SU-DHL-6 (cell line): ENCODE results near the gene COL13A1.

Source experiments
- H2AFZ ChIP-seq: fragments of 200-600 bp; sonication (generic); 2 replicates; pipeline ENCODE4 v1.6.1; 2014; ENCODE audit warnings: low read depth, mild to moderate bottlenecking, moderate library complexity, mixed read lengths, antibody characterized with exemption, low read length; ENCODE audit not compliant: severe bottlenecking
- H3F3A ChIP-seq: fragments of 200-600 bp; shearing (Covaris generic); 2 replicates; pipeline ENCODE4 v1.6.0; 2016; ENCODE audit warnings: antibody characterized with exemption, mild to moderate bottlenecking; ENCODE audit not compliant: insufficient read depth
- H3K27ac ChIP-seq: fragments of 200-600 bp; sonication (generic); 2 replicates; pipeline ENCODE4 v1.5.1; 2016; ENCODE audit warnings: low read depth, mild to moderate bottlenecking, low read length, moderate library complexity, mixed read lengths
- H3K27me3 ChIP-seq: fragments of 200-600 bp; sonication (generic), shearing (Covaris generic); 2 replicates; pipeline ENCODE4 v1.6.0; 2014; ENCODE audit warnings: mild to moderate bottlenecking, low read length
- H3K36me3 ChIP-seq: fragments of 200-600 bp; sonication (generic); 2 replicates; pipeline ENCODE4 v1.6.1; 2014; ENCODE audit warnings: mild to moderate bottlenecking, low read length, mixed read lengths
- H3K4me2 ChIP-seq: fragments of 300-600, 200-600 bp; shearing (Covaris generic), sonication (generic); 2 replicates; pipeline ENCODE4 v1.6.0; 2014; ENCODE audit warnings: low read length, low read depth, mild to moderate bottlenecking; ENCODE audit not compliant: poor library complexity, severe bottlenecking
- H3K4me3 ChIP-seq: fragments of 200-600 bp; sonication (generic); 2 replicates; pipeline ENCODE4 v1.5.1; 2014; ENCODE audit warnings: antibody characterized with exemption, low read length, mild to moderate bottlenecking, mixed read lengths; ENCODE audit not compliant: insufficient read depth, poor library complexity, severe bottlenecking
- H3K79me2 ChIP-seq: fragments of 200-600 bp; sonication (generic); 2 replicates; pipeline ENCODE4 v1.6.1; 2014; ENCODE audit warnings: mild to moderate bottlenecking, low read length, moderate library complexity; ENCODE audit not compliant: insufficient read depth
- H3K9ac ChIP-seq: fragments of 200-600 bp; sonication (generic); 2 replicates; pipeline ENCODE4 v1.7.0; 2014; ENCODE audit warnings: mild to moderate bottlenecking, low read length
- H3K9me2 ChIP-seq: fragments of 200-600 bp; sonication (generic); replicated peaks from 2 replicates; pipeline ENCODE4 v1.6.1; 2014; ENCODE audit warnings: low read length; ENCODE audit not compliant: insufficient read depth
- H3K9me3 ChIP-seq: fragments of 200-600 bp; sonication (generic); 2 replicates; pipeline ENCODE4 v1.6.1; 2014; ENCODE audit warnings: low read length, mixed read lengths; ENCODE audit not compliant: insufficient read depth
- H4K20me1 ChIP-seq: fragments of 200-600 bp; sonication (generic); 2 replicates; pipeline ENCODE4 v1.6.1; 2014; ENCODE audit warnings: low read depth, mild to moderate bottlenecking, antibody characterized with exemption, low read length, moderate library complexity, mixed read lengths
- CTCF ChIP-seq: fragments of 200-600 bp; sonication (generic); IDR thresholded peaks from one replicate; pipeline ENCODE4 v1.5.1; 2017; ENCODE audit warnings: antibody characterized with exemption, mild to moderate bottlenecking, low read length, moderate library complexity; ENCODE audit not compliant: insufficient read depth, poor library complexity, severe bottlenecking
- EZH2phosphoT487 ChIP-seq: fragments of 200-600 bp; sonication (generic), shearing (Covaris generic); conservative IDR thresholded peaks from 2 replicates; pipeline ENCODE4 v1.6.1; 2018; ENCODE audit warnings: mild to moderate bottlenecking, antibody characterized with exemption, low read length, moderate library complexity, mixed read lengths

The COL13A1 gene

GRCh38 chr10:69895759-69896158 is 94.1 kb downstream of the COL13A1 start:
- no peak overlapping the region for H3K9ac ChIP-seq
- H4K20me1 ChIP-seq, result no peaks in the 10 kb centered on the region
- no peaks in the 10 kb centered on the region for H3K27me3 ChIP-seq
- H3K9me2 ChIP-seq, result no peaks in the 10 kb centered on the region
- no peaks in the 10 kb centered on the region for H3K9me3 ChIP-seq
- no peak overlapping the region for H3K27ac ChIP-seq
- H3K79me2 ChIP-seq, result no peaks in the 10 kb centered on the region
- H3K4me2 ChIP-seq, result no peak overlapping the region
- TF ChIP-seq EZH2phosphoT487 (no peak), CTCF (no peak)
- H3K36me3 ChIP-seq, result no peaks in the 10 kb centered on the region
- no peak overlapping the region for H2AFZ ChIP-seq
- no peak overlapping the region for H3K4me3 ChIP-seq
- no peaks in the 10 kb centered on the region for H3F3A ChIP-seq

- Histone ChIP-seq H3K9ac (no peak overlapping the region), H3K4me3 (no peak overlapping the region), H3K9me2 (no peaks in the 10 kb centered on the region), H3K79me2 (no peaks in the 10 kb centered on the region), H3K27ac (no peak overlapping the region), H3K4me2 (no peak overlapping the region), H3F3A (no peaks in the 10 kb centered on the region), H3K9me3 (no peaks in the 10 kb centered on the region), H3K36me3 (no peaks in the 10 kb centered on the region), H2AFZ (no peak overlapping the region), H4K20me1 (no peaks in the 10 kb centered on the region), H3K27me3 (no peaks in the 10 kb centered on the region)
- no peak for TF ChIP-seq CTCF
- TF ChIP-seq EZH2phosphoT487, result no peak
Observed at GRCh38 chr10:69896606-69897231, 95.0 kb downstream of the COL13A1 start.

- Histone ChIP-seq H2AFZ (no peak overlapping the region), H3K36me3 (no peaks in the 10 kb centered on the region), H3K27me3 (no peaks in the 10 kb centered on the region), H3K9me2 (no peaks in the 10 kb centered on the region), H3K9ac (no peak overlapping the region), H3K27ac (no peak overlapping the region), H3F3A (no peaks in the 10 kb centered on the region), H3K4me3 (no peak overlapping the region), H3K79me2 (no peaks in the 10 kb centered on the region), H4K20me1 (no peaks in the 10 kb centered on the region), H3K9me3 (no peaks in the 10 kb centered on the region), H3K4me2 (no peak overlapping the region)
- no peak for TF ChIP-seq EZH2phosphoT487
- TF ChIP-seq CTCF, result no peak
Observed at GRCh38 chr10:69897432-69897831, 95.7 kb downstream of the COL13A1 start.
